Retina (tissue), 1 donor: ENCODE measurements around the gene DCAF4.
"Not testable (repeated sequence)": the region's sequence is repeated elsewhere in the genome, so short reads cannot be mapped to it uniquely, and the experiment has no call there.

Source experiments
- DNase-seq: peaks from one replicate; pipeline ENCODE4 v3.0.0-alpha.2; 2016

Gene DCAF4

GRCh38 chr14:72974661-72975060 is 48.4 kb downstream of the DCAF4 start:
- no peak for DNase-seq

DNA sequence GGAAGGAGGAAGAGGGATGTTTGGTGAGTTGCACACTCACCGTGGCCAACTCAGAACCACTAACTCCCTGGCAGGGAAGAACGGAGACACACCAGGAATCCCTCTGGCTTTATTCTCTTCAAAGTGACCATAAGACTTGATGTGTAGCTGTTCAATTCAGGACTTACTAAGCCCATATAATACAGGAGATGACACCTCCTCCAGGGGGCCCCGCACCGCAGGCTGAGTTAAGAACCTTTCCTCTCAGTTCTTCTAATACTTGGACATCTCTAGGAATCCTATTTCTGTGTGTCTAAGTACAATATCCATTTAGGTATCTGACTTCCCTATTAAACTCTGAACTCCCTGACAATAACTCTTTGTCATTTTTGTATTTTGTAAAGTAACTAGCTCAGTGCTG is 49.5 kb downstream of the DCAF4 start:
- no peak for DNase-seq

- DNase-seq, result no peak
Observed at GRCh38 chr14:72978856-72979255, 52.6 kb downstream of the DCAF4 start.

- DNase-seq, result no peak
Observed at GRCh38 chr14:72980863-72981262, 54.6 kb downstream of the DCAF4 start.

DNA sequence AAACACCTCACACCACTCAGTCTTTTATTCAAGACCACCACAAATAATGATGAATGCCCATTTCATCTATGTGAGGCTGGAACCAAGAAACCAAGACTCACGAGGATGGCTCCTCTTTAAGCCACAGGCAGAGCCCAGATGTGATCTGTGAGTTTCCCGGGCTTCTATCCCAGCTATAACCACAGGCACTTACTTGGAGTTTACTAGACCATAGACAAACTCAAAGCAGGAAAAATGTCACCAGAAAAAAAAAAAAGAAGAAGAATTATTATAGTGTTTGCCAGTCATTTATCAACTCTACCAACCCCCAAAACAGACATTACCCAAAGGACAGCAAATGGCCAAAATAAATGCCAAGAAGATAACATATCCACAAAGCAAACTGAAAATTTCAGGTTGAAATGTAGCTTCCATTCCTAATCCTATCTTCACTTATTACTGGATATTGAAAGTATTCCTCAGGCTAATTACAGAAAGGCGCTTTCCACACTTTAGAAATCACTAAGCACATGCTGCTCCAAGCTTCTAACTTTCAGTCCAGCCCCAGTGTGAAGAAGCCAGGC is 56.0 kb downstream of the DCAF4 start:
- no peak for DNase-seq

- DNase-seq, result no peak
Observed at GRCh38 chr14:72986214-72986613, 60.0 kb downstream of the DCAF4 start.

DNA sequence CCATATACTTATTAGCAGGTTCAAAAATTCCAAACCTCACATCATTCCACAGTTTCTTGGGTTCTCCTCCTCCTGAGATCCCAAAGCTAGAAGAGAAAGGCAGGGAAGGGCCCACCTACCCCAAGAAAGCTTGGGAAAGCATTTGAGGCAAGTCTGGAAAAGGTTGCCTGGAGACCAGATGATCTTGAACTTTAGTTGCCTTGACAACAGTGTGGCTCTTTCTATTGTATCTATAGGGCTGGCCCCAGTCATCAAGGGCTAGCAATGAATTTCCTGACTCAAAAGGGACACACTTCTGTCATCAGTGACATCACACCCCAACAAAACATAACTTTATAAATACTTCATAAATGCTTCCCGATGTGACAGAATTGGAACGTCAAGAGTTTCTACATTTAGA is 60.6 kb downstream of the DCAF4 start:
- DNase-seq, result no peak

- DNase-seq, result no peak
Observed at GRCh38 chr14:72990171-72990570, 63.9 kb downstream of the DCAF4 start.

DNA sequence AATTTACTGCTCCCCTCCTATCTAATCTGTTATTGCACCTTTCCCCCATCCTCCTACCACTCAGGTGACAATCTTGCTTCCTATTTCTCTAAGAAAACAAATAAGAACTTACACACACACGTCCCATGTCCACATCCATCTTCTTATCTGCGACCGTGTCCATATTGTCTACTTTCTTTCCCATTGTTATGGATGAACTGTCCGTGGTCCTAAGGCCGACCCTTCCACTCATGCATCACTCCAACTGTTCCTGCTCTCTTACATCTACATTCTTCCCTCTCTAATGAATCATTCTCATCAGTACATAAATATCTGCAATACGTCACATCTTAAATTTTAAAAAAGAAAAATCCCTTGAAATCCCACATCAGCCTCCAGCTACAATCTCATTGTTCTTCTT is 70.7 kb downstream of the DCAF4 start:
- no peak for DNase-seq

DNA sequence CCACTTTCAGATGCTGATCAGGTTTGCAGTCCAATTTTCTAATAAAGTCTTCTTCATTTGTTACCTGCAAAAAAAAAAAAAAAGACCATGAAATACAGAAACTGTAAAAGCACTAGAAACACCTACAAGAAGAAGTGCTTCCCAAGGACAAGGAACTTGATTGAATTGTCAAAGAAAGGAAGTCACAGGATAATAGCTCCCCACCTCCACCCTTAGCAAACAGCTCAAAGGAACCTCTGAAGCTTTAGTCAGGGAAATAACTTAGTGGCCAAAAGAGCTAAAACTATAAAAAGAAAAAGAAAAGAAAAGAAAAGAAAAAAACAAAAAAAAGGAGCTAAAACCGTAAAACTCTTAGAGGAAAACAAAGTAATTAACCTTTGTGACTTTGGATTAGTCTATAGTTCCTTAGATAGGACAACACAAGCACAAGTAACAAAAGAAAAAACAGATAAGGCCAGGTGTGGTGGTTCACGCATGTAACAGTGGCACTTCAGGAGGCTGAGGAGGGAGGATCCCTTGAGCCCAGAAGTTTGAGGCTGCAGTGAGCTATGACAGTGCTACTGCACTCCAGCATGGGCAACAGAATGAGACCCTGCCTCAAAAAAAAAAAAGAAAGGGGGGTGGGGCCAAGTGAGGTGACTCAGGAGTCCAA is 72.1 kb downstream of the DCAF4 start:
- DNase-seq, result no peak

DNA sequence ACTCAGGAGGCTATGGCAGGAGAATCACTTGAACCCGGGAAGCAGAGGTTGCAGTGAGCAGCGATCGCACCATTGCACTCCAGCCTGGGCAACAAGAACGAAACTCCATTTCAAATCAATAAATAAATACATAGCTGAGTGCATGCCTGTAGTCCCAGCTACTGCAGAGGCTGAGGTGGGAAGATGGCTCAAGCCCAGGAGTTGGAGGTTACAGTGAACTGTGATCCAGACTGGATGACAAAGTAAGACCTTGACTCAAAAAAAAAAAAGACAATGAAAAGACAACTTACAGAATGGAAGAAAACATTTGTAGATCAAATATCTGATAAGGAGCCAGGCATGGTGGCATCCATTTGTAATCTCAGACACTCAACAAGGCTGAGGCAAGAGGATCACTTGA is 73.1 kb downstream of the DCAF4 start:
- DNase-seq, result no peak

DNA sequence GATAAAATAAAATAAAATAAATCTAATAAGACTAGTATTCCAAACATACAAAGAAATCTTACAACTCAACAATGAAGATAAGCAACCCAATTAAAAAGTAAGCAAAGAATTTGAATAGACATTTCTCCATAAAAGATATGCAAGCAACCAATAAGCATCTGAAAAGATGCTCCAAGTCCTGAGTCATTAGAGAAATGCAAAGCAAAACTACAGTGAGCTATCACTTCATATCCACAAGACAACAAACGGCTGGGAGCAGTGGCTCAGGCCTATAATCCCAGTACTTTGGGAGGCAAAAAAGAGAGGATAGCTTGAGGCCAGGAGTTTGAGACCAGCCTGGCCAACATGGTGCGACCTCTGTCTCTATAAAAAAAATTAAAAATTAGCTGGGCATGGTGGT is 73.8 kb downstream of the DCAF4 start:
- DNase-seq, result no peak

DNA sequence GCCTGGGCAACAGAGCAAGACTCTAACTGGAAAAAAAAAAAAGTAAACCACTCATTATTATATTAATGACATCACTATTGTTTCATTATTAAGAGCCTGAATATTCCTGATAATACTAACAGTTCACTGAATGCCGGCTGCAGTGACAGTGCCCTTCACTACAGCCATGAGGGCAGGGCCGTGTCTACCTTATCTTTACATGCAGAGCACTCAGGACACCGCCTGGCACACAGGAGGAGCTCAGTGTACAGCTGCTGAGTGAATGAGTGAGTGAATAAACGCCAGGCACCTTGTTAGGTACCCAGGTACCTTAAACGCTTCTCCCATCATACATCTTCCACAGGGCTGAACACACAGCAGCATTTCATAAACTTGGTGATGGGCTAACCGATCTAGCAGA is 77.4 kb downstream of the DCAF4 start:
- no peak for DNase-seq

DNA sequence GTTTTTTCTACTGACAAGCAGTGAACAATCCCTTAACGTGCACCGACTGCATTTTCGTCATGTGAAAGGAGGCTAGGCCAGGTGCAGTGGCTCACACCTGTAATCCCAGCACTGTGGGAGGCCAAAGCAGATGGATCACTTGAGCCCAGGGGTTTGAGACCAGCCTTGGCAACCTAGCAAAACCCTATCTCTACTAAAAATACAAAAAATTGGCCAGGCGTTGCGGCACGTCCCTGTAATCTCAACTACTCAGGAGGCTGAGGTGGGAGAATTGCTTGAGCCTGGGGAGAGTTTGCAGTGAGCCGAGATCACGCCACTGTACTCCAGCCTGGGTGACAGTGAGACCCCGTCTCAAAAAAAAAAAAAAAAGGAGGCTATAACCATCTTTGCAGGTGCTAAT is 78.4 kb downstream of the DCAF4 start:
- DNase-seq, result not testable (repeated sequence)

DNA sequence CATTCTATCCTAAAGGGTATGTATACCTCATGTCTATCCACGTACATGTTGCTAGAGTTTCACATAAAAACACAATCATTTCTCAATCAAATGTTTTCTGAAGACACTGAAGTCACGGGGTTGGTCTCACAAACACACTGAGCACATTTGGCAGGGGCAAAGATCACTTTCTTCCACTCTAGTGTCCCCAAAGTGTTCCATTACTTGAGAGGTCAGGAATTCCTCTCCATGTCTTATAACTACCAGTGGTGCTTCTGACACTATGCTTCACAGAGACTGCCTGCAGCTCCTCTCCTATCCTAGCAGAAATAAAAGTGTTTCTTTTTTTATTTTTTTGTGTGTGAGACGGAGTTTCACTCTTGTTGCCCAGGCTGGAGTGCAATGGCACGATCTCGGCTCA is 81.6 kb downstream of the DCAF4 start:
- DNase-seq, result no peak

DNA sequence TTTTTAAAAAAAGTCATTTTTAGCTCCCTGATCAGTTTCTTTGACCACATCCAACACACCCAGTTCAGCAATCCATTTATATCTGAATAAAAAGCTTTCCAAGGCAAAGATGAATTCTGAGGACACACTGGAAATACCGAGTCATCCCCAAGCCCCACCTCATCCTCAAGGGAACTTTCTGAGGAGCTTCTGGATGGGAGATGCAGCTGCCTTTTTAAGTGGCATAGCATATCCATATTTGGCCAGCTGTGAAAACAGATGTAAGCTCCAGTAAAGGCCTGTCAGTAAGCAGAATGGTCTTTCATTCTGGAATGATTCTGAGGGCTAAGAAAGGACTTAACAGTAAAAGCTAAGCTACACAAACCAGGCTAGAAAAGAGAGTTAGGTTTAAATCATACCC is 82.2 kb downstream of the DCAF4 start:
- DNase-seq, result no peak
